Fibroblast of lung (primary cell): ENCODE measurements around the gene UBE4B. TPM values are rescaled to one million over a fixed set of nuclear protein-coding genes. Genes with fewer than 3 reads are reported as not detected.
"Not testable (repeated sequence)": the region's sequence is repeated elsewhere in the genome, so short reads cannot be mapped to it uniquely, and the experiment has no call there.

Experiments used
- DNase-seq, 2 donors: peaks; one replicate each; pipeline versions ENCODE4 v3.0.0 to v3.0.0-alpha.2; 2010; ENCODE audit warnings: low read depth in 2 of 2
- H2AFZ ChIP-seq: 2 replicates; pipeline ENCODE4 v1.5.1; 2012; ENCODE audit warnings: low read length, control low read depth, inconsistent platforms
- H3K27ac ChIP-seq: 2 replicates; pipeline ENCODE4 v1.5.1; 2011; ENCODE audit warnings: low read length, control low read depth; ENCODE audit not compliant: insufficient read depth
- H3K27me3 ChIP-seq: 2 replicates; pipeline ENCODE4 v1.5.1; 2011; ENCODE audit warnings: mild to moderate bottlenecking, low read length; ENCODE audit not compliant: control insufficient read depth, insufficient read depth
- H3K36me3 ChIP-seq: 2 replicates; pipeline ENCODE4 v1.5.1; 2011; ENCODE audit warnings: low read length; ENCODE audit not compliant: control insufficient read depth, insufficient read depth
- H3K4me1 ChIP-seq: 2 replicates; pipeline ENCODE4 v1.5.1; 2011; ENCODE audit warnings: low read length; ENCODE audit not compliant: control insufficient read depth, insufficient read depth; ENCODE audit errors: extremely low read depth
- H3K4me2 ChIP-seq: 2 replicates; pipeline ENCODE4 v1.5.1; 2011; ENCODE audit warnings: low read length, control low read depth; ENCODE audit not compliant: insufficient read depth; ENCODE audit errors: extremely low read depth
- H3K4me3 ChIP-seq, 4 experiments: fragments of 200-600 bp in 1 of 4; sonication (generic) in 1 of 4; replicated peaks in 1 of 4; 2 replicates each; pipeline ENCODE4 v1.5.1; 2011 to 2016; ENCODE audit warnings: low read length in 4 of 4, low read depth in 3 of 4, mild to moderate bottlenecking in 3 of 4, control low read depth in 2 of 4, inconsistent platforms in 1 of 4, mixed read lengths in 1 of 4; ENCODE audit not compliant: insufficient read depth in 1 of 4; ENCODE audit errors: control extremely low read depth in 1 of 4
- H3K79me2 ChIP-seq: 2 replicates; pipeline ENCODE4 v1.5.1; 2012; ENCODE audit warnings: mild to moderate bottlenecking, low read length, inconsistent platforms; ENCODE audit not compliant: control insufficient read depth, insufficient read depth
- H3K9ac ChIP-seq: 2 replicates; pipeline ENCODE4 v1.5.1; 2011; ENCODE audit warnings: mild to moderate bottlenecking, low read length, control low read depth; ENCODE audit not compliant: insufficient read depth
- H3K9me3 ChIP-seq: 2 replicates; pipeline ENCODE4 v1.5.1; 2012; ENCODE audit warnings: low read depth, low read length; ENCODE audit not compliant: control insufficient read depth, insufficient read depth
- H4K20me1 ChIP-seq: 2 replicates; pipeline ENCODE4 v1.5.1; 2011; ENCODE audit warnings: low read length; ENCODE audit not compliant: control insufficient read depth, insufficient read depth; ENCODE audit errors: extremely low read depth
- CTCF ChIP-seq, 2 donors: IDR thresholded peaks in 1 of 2; conservative IDR thresholded peaks in 1 of 2; 1 replicate in 1 of 2; 2 replicates in 1 of 2; pipeline ENCODE4 v1.5.1; 2011 to 2012; ENCODE audit warnings: low read length in 2 of 2, control low read depth in 1 of 2, inconsistent platforms in 1 of 2, low read depth in 1 of 2, mild to moderate bottlenecking in 1 of 2
- EZH2 ChIP-seq: IDR thresholded peaks from 2 replicates; pipeline ENCODE4 v1.5.1; 2012; ENCODE audit warnings: low read length, control low read depth, mild to moderate bottlenecking; ENCODE audit errors: missing control alignments
- polyA plus RNA-seq, 2 donors: library from polyadenylated mRNA; depleted of rRNA in 1 of 2; stranded (reverse) in 1 of 2; unstranded in 1 of 2; fragments of >200 nt; gene quantifications; 2 replicates each; pipeline ENCODE4 v1.2.1, GENCODE V29; 2011 to 2012; ENCODE audit warnings: missing spikeins in 1 of 2
- total RNA-seq: library from RNA; depleted of rRNA; stranded (reverse); fragments of >200 nt; gene quantifications from 2 replicates; pipeline ENCODE4 v1.2.1, GENCODE V29; 2014

The UBE4B gene
- total and polyA plus RNA-seq, 2 donors (not counting 1 experiment from before 2014, with no cell fraction given), result 21.9 to 30.7 TPM

DNA sequence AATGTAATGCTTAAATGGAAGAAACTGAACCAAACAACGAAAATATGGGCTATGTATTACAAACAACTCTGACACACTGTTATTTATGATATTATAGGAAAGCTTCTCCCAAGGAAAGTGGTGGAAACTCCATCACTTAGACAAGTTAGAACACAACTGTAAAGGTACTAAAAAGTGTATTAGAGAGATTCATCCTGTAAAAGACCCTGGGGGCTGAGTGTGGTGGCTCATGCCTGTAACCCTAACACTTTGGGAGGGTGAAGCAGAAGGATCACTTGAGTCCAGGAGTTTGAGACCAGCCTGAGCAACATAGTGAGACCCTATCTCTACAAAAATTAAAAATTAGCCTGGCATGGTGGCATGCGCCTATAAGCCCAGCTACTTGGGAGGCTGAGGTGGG, 7.4 kb upstream of the UBE4B start:
- no peak overlapping the region for H3K4me3 ChIP-seq
- H3K27me3 ChIP-seq, result no peaks in the 10 kb centered on the region
- H3K9me3 ChIP-seq, result no peaks in the 10 kb centered on the region
- H3K4me2 ChIP-seq, result no peak overlapping the region
- no peak for TF ChIP-seq CTCF (conservative IDR thresholded peaks at IDR 0.05 in 1 of 2, IDR thresholded peaks at IDR 0.05 in 1 of 2; ENCODE audit: low read depth in 1 of 2, low read length in 2 of 2)
- TF ChIP-seq EZH2, result no peak
- H3K9ac ChIP-seq, result no peak overlapping the region
- no peak overlapping the region for H3K27ac ChIP-seq
- no peaks in the 10 kb centered on the region for H4K20me1 ChIP-seq
- H2AFZ ChIP-seq, result no peak overlapping the region
- no peak for DNase-seq
- no peaks in the 10 kb centered on the region for H3K79me2 ChIP-seq
- H3K4me1 ChIP-seq, result no peaks in the 10 kb centered on the region
- H3K36me3 ChIP-seq, result no peaks in the 10 kb centered on the region

- Histone ChIP-seq H2AFZ (no peak overlapping the region), H3K9me3 (no peaks in the 10 kb centered on the region), H3K36me3 (no peaks in the 10 kb centered on the region), H3K4me1 (no peaks in the 10 kb centered on the region), H3K27ac (no peak overlapping the region), H3K27me3 (no peaks in the 10 kb centered on the region), H4K20me1 (no peaks in the 10 kb centered on the region), H3K9ac (no peak overlapping the region), H3K4me3 (no peak overlapping the region), H3K79me2 (no peaks in the 10 kb centered on the region), H3K4me2 (no peak overlapping the region)
- no peak for DNase-seq
- TF ChIP-seq CTCF (conservative IDR thresholded peaks at IDR 0.05 in 1 of 2, IDR thresholded peaks at IDR 0.05 in 1 of 2; ENCODE audit: low read depth in 1 of 2, low read length in 2 of 2) (no peak), EZH2 (no peak)
These were observed 5.7 kb upstream of the UBE4B start for GRCh38 chr1:10027027-10027426.

DNA sequence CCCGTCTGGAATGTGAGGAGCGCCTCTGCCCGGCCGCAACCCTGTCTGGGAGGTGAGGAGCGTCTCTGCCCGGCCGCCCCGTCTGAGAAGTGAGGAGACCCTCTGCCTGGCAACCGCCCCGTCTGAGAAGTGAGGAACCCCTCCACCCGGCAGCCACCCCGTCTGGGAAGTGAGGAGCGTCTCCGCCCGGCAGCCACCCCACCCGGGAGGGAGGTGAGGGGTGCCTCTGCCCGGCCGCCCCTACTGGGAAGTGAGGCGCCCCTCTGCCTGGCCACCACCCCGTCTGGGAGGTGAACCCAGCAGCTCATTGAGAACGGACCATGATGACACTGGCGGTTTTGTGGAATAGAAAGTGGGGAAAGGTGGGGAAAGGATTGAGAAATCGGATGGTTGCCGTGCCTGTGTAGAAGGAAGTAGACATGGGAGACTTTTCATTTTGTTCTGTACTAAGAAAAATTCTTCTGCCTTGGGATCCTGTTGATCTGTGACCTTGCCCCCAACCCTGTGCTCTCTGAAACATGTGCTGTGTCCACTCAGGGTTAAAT, 3.7 kb upstream of the UBE4B start:
- H3K9me3 ChIP-seq, H3K27ac ChIP-seq, H3K36me3 ChIP-seq, H3K79me2 ChIP-seq, H3K9ac ChIP-seq, H3K4me3 ChIP-seq, H2AFZ ChIP-seq, H3K4me1 ChIP-seq, H4K20me1 ChIP-seq, H3K27me3 ChIP-seq, DNase-seq, H3K4me2 ChIP-seq: not testable (repeated sequence)
